Retinal pigment epithelial cell (primary cell): ENCODE measurements around the gene TCF12.

Source experiments
- DNase-seq: peaks from one replicate; pipeline ENCODE4 v3.0.0-alpha.2; 2010; ENCODE audit warnings: low read depth
- H3K4me3 ChIP-seq: 2 replicates; pipeline ENCODE4 v1.5.1; 2011; ENCODE audit warnings: mild to moderate bottlenecking, low read length, control low read depth, moderate library complexity
- CTCF ChIP-seq: conservative IDR thresholded peaks from 2 replicates; pipeline ENCODE4 v1.5.1; 2011; ENCODE audit warnings: low read depth, low read length, control low read depth, inconsistent platforms

Gene TCF12

GRCh38 chr15:56883088-56883487 lies 35.4 kb upstream of the TCF12 start:
- no peak for TF ChIP-seq CTCF
- H3K4me3 ChIP-seq, result no peak overlapping the region
- no peak for DNase-seq

- H3K4me3 ChIP-seq, result peak overlapping the region; percentile 61
- TF ChIP-seq CTCF, result no peak
- no peak for DNase-seq
Measured at GRCh38 chr15:56886363-56886931, 32.0 kb upstream of the TCF12 start.

GRCh38 chr15:56886932-56887781 lies 31.3 kb upstream of the TCF12 start:
- H3K4me3 ChIP-seq, result peak overlapping the region; percentile 66
- peak; percentile 84 for DNase-seq
- peak; percentile 9 for TF ChIP-seq CTCF

DNA sequence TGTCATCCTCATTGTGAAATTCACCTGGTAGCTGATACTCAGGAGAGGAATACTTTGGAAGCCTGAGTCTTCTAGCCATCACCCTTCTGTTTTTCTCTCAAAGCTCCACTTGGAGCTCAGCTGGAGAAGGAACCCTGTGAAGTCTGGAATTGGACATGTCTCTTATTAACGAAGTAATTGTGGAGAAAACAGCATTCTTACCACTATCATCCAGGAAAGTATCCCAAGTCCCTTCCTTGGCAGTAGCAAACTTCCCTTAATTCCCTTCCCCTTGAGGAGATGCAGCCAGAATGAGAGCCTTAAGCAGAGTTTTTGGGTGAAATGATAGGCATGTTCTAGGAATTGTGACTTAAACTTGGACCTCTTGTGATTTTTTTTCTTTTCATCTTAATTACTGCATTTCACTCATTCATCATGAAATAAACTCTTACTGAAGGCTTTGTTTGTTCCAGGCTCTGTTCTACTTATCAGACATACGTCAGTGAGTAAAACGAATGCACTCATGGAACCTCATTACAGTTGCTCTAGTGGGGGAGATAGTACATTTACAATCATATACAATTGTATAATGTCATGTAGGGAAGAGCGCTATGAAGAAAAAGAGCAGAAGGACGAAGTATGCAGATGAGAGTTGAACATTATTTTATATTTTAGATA lies 30.5 kb upstream of the TCF12 start:
- TF ChIP-seq CTCF, result no peak
- DNase-seq, result no peak
- peak overlapping the region; percentile 66 for H3K4me3 ChIP-seq

GRCh38 chr15:56890038-56890437 lies 28.4 kb upstream of the TCF12 start:
- DNase-seq, result no peak

GRCh38 chr15:56891852-56892440 lies 26.5 kb upstream of the TCF12 start:
- no peak for DNase-seq
- no peak for TF ChIP-seq CTCF
- H3K4me3 ChIP-seq, result no peak overlapping the region

More at GRCh38 chr15:56890038-56890437, 28.4 kb upstream of the TCF12 start:
- no peak overlapping the region for H3K4me3 ChIP-seq
- TF ChIP-seq CTCF, result no peak
